Measurements from ENCODE around the gene PRKCZ.
"Not testable (repeated sequence)": the region's sequence is repeated elsewhere in the genome, so short reads cannot be mapped to it uniquely, and the experiment has no call there.

The PRKCZ gene

DNA sequence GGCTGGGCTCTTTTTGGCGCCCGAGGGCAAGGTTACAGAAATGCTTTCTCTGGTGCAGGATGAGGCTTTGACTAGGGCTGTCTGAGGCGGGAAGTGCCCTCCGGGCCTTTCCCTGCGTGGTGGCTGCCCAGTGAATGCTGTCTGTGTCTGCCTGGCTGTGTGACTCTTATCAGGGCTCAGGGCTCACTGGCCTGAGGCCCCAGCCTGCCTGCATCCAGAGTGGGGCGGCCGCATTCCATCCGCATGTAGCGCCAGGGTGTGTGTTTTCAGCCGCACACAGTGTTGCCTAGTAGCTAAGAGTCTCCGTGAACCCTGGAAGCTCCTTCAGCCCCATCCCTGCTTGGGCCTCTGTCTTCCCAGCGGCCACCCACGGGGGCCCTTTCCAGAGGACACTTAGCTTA, 85.2 kb downstream of the PRKCZ start:
- in situ Hi-C loops (cut with HindIII; ENCODE audit: low sequenced_read_pairs) = no loop called here
- TF ChIP-seq, protein P1, sequence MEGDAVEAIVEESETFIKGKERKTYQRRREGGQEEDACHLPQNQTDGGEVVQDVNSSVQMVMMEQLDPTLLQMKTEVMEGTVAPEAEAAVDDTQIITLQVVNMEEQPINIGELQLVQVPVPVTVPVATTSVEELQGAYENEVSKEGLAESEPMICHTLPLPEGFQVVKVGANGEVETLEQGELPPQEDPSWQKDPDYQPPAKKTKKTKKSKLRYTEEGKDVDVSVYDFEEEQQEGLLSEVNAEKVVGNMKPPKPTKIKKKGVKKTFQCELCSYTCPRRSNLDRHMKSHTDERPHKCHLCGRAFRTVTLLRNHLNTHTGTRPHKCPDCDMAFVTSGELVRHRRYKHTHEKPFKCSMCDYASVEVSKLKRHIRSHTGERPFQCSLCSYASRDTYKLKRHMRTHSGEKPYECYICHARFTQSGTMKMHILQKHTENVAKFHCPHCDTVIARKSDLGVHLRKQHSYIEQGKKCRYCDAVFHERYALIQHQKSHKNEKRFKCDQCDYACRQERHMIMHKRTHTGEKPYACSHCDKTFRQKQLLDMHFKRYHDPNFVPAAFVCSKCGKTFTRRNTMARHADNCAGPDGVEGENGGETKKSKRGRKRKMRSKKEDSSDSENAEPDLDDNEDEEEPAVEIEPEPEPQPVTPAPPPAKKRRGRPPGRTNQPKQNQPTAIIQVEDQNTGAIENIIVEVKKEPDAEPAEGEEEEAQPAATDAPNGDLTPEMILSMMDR (IDR thresholded peaks at IDR 0.05; ENCODE audit: low read depth, low read length) = no peak
- H3K4me3 ChIP-seq (ENCODE audit: low read depth, low read length) = no peak overlapping the region
- DNase-seq (ENCODE audit: low read depth, low spot score) = peak; percentile 86

DNA sequence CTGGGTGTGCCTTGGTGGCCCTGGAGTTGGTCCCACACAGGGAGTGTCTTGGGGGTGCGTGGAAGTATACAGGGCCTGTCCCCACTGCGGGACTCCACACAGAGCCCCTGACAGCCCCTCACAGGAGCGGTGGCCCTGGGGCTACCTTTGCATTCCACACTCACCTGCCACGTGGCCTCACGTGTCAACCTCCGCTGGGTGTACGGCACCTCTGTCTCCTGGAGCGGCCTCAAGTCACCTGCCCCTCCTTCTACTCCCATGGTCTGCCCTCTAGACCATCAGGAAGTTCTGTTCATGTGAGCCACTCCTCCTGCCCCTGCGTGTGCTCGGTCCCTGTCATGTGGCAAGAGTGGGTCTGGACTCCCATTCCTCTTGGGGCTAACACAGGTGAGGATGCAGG, 85.7 kb downstream of the PRKCZ start:
- TF ChIP-seq, protein P1 (IDR thresholded peaks at IDR 0.05; ENCODE audit: low read depth, low read length) = no peak
- DNase-seq (ENCODE audit: low read depth, low spot score) = no peak
- H3K4me3 ChIP-seq (ENCODE audit: low read depth, low read length) = no peak overlapping the region
- in situ Hi-C loops (cut with HindIII; ENCODE audit: low sequenced_read_pairs) = no loop called here

DNA sequence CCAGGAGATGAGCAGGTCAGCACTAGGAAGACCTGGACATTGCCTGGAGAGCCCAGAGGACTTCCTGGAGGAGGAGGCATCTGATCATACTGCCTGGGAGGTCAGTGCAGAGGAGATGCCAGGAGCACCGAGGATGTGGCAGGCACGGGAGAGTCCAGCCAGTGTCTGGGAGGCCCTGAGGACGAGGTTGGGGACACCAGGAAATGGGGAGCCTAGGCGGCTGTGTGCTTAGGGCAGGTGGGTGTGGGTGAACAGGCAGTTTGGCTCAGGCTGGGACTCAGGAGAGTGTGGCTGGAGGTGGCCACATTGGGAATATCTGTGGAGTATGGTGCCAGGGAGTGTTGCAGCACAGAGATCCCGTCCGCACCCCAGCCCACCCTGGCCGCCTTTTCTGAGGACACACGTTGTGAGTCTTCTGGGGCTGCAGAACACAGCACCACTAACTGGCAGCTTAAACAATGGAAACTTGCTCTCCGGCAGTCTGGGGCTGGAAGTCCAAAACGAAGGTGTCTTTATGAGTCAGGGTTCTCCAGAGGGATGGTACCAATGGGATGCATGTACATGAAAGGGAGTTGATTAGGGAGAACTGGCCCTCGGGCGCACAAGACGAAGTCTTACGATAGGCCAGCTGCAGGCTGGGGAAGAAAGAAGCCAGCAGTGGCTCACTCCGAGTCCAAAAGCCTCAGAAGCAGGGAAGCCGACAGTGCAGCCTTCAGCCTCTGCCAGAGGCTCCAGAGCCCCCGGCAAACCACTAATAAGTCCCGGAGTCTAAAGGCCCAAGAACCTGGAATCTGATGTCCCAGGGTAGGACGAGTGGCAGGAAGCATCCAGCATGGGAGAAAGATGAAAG, 86.4 kb downstream of the PRKCZ start:
- in situ Hi-C loops (cut with HindIII; ENCODE audit: low sequenced_read_pairs) = no loop called here
- no peak overlapping the region for H3K4me3 ChIP-seq (ENCODE audit: low read depth, low read length)
- TF ChIP-seq, protein P1 (IDR thresholded peaks at IDR 0.05; ENCODE audit: low read depth, low read length) = no peak
- DNase-seq (ENCODE audit: low read depth, low spot score) = no peak

DNA sequence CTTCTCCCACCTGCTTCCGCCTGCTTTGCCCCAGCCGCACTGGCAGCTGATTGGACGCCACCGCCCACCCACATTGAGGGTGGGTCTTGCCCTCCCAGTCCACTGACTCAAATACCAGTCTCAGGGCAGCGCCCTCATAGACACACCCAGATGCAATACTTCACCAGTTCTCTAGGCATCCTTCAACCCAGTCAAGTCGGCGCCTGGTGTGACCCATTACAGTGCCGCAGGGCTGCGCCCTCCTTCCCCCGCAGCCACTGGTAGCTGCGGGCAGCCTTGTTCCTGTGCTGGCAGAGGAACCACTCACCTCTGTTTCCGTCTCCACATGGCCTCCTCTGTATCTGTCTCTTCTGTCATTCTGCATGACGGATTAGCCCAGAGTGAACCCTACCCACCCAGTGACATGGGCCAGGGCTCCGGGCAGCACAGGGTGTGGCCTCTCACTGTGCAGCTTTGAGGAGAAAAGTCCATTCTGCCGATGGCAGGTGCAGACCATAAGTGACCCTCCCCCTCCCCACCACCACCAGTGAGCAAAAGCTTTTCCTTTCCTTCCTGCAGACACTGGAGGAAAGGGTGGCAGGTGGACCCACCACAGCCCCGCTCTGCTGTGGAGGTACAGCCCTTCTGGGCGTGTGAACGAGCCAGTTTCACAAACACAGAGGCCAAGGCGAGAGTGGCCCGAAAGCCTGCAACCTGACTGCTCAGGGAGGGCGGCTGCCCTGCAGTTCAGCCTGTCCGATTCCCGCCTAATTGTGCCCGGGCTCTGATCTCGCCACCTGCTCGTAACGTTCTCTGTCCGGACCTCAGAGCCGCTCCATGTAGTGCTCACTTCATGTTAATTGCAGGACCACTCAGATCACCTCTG, 87.3 kb downstream of the PRKCZ start:
- DNase-seq (ENCODE audit: low read depth, low spot score) = no peak
- H3K4me3 ChIP-seq (ENCODE audit: low read depth, low read length) = no peak overlapping the region
- TF ChIP-seq, protein P1 (IDR thresholded peaks at IDR 0.05; ENCODE audit: low read depth, low read length) = no peak
- in situ Hi-C loops (cut with HindIII; ENCODE audit: low sequenced_read_pairs) = no loop called here

DNA sequence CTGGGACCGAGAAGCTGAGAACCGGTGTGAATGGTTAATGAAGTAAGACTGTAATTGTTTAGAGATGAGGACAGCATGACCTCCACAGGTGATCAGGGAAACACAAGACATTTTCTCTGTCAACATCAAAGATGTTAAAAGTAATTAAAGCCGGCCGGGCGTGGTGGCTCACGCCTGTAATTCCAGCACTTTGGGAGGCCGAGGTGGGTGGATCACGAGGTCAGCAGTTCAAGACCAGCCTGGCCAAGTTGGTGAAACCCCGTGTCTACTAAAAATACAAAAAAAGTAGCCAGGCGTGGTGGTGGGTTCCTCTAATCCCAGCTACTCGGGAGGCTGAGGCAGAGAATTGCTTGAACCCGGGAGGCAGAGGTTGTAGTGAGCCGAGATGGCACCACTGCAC, 88.9 kb downstream of the PRKCZ start:
- in situ Hi-C loops (cut with HindIII; ENCODE audit: low sequenced_read_pairs); H3K4me3 ChIP-seq (ENCODE audit: low read depth, low read length): not testable (repeated sequence)

DNA sequence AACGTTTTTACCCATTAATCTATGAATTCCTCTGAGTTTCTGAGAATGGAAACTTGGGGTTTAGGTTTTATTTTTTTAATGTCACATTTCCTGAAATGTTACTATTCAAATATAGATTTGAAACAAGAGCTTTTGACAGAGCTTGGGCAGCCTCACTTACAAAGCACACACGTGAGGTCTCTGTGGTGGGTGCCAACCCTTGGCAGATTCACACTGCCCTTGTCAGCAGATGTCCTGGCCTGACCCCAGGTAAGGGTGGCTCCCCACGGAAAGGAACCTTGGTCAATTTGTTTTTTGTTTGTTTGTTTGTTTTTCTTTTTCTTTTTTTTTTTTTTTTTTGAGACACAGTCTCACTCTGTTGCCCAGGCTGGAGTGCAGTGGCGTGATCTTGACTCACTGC, 90.8 kb downstream of the PRKCZ start:
- H3K4me3 ChIP-seq (ENCODE audit: low read depth, low read length) = no peak overlapping the region
- TF ChIP-seq, protein P1 (IDR thresholded peaks at IDR 0.05; ENCODE audit: low read depth, low read length) = no peak
- DNase-seq (ENCODE audit: low read depth, low spot score) = no peak
- in situ Hi-C loops (cut with HindIII; ENCODE audit: low sequenced_read_pairs) = no loop called here

More for the DNA sequence above, 88.9 kb downstream of the PRKCZ start:
- not testable (repeated sequence) for DNase-seq (ENCODE audit: low read depth, low spot score)

All from astrocyte of the spinal cord (primary cell).